HG03439 (cell line): ENCODE data around the gene MVB12B.
"Not testable (repeated sequence)": the region's sequence is repeated elsewhere in the genome, so short reads cannot be mapped to it uniquely, and the experiment has no call there.

Experiments used
- ATAC-seq: cut with Tn5 transposase; IDR thresholded peaks from one replicate; pipeline ENCODE4 v1.9.1; 2021; ENCODE audit warnings: mild to moderate bottlenecking, moderate library complexity; ENCODE audit not compliant: unreplicated experiment

Gene MVB12B

GRCh38 chr9:126326228-126327005 lies at the start of gene MVB12B:
Gene MVB12B, plus strand, starts transcription at chr9:126326829. Its CDS starts 101 bp downstream, at chr9:126326930.
- no peak for ATAC-seq

- no peak for ATAC-seq
These were observed 42.7 kb upstream of the MVB12B start for GRCh38 chr9:126283799-126284465.

GRCh38 chr9:126285652-126286051 lies 41.0 kb upstream of the MVB12B start:
- not testable (repeated sequence) for ATAC-seq

- ATAC-seq, result no peak
These were observed 39.3 kb upstream of the MVB12B start for GRCh38 chr9:126287166-126287866.

GRCh38 chr9:126290871-126291270 lies 35.8 kb upstream of the MVB12B start:
- ATAC-seq, result no peak

- ATAC-seq, result no peak
These were observed 34.7 kb upstream of the MVB12B start for GRCh38 chr9:126291925-126292324.

GRCh38 chr9:126292736-126293521 lies 33.7 kb upstream of the MVB12B start:
- ATAC-seq, result no peak

- no peak for ATAC-seq
These were observed 33.1 kb upstream of the MVB12B start for GRCh38 chr9:126293522-126293889.

GRCh38 chr9:126294331-126295081 lies 32.1 kb upstream of the MVB12B start:
- no peak for ATAC-seq

- ATAC-seq, result no peak
These were observed 31.5 kb upstream of the MVB12B start for GRCh38 chr9:126295082-126295477.

GRCh38 chr9:126295516-126295915 lies 31.1 kb upstream of the MVB12B start:
- no peak for ATAC-seq

- no peak for ATAC-seq
These were observed 30.6 kb upstream of the MVB12B start for GRCh38 chr9:126295936-126296600.

- ATAC-seq, result no peak
These were observed 29.9 kb upstream of the MVB12B start for GRCh38 chr9:126296687-126297086.

- no peak for ATAC-seq
These were observed 29.0 kb upstream of the MVB12B start for GRCh38 chr9:126297661-126298060.

- ATAC-seq, result no peak
These were observed 28.4 kb upstream of the MVB12B start for GRCh38 chr9:126298063-126298801.

GRCh38 chr9:126299706-126300276 lies 26.8 kb upstream of the MVB12B start:
- ATAC-seq, result no peak

- ATAC-seq, result no peak
These were observed 25.4 kb upstream of the MVB12B start for GRCh38 chr9:126301196-126301595.

- no peak for ATAC-seq
These were observed 24.5 kb upstream of the MVB12B start for GRCh38 chr9:126301985-126302603.
